NCI-H2107 treated with DMSO at 0.1 percent for 48 hours (cell line): Measurements from ENCODE around the gene PIGQ.
A peak's percentile ranks its signal among the peaks of the same experiment; 100 is the strongest.

Source experiments
- DNase-seq: peaks from one replicate; lab custom pipeline; 2025; ENCODE audit not compliant: unreplicated experiment; lab: John Stamatoyannopoulos, UW

The PIGQ gene

GRCh38 chr16:534135-534534 lies 35.6 kb upstream of the PIGQ start:
- peak; percentile 30 for DNase-seq

GRCh38 chr16:534856-535445 lies 34.8 kb upstream of the PIGQ start:
- DNase-seq: no peak

- peak; percentile 31 for DNase-seq
Measured at GRCh38 chr16:535446-536405, 34.0 kb upstream of the PIGQ start.

GRCh38 chr16:536746-537145 lies 33.0 kb upstream of the PIGQ start:
- DNase-seq: no peak

GRCh38 chr16:537415-538335 lies 32.1 kb upstream of the PIGQ start:
- DNase-seq: no peak

- no peak for DNase-seq
Measured at GRCh38 chr16:539901-540530, 29.8 kb upstream of the PIGQ start.

- DNase-seq: no peak
Measured at GRCh38 chr16:540645-541340, 29.0 kb upstream of the PIGQ start.

GRCh38 chr16:543301-544164 lies 26.2 kb upstream of the PIGQ start:
- no peak for DNase-seq

GRCh38 chr16:544517-544916 lies 25.3 kb upstream of the PIGQ start:
- DNase-seq: no peak

- DNase-seq: no peak
Measured at GRCh38 chr16:546909-547770, 22.6 kb upstream of the PIGQ start.

- DNase-seq: no peak
Measured at GRCh38 chr16:548586-548985, 21.2 kb upstream of the PIGQ start.

GRCh38 chr16:549544-550263 lies 20.1 kb upstream of the PIGQ start:
- no peak for DNase-seq

GRCh38 chr16:551210-551609 lies 18.6 kb upstream of the PIGQ start:
- no peak for DNase-seq

GRCh38 chr16:552171-552570 lies 17.6 kb upstream of the PIGQ start:
- DNase-seq: no peak

GRCh38 chr16:553601-554296 lies 16.0 kb upstream of the PIGQ start:
- no peak for DNase-seq

- no peak for DNase-seq
Measured at GRCh38 chr16:554297-554621, 15.5 kb upstream of the PIGQ start.

- DNase-seq: no peak
Measured at GRCh38 chr16:554640-555365, 15.0 kb upstream of the PIGQ start.
